Measurements from ENCODE around the gene ELF4.

GRCh38 chrX:130025256-130025655, 85.0 kb downstream of the ELF4 start:
- TF ChIP-seq, protein P1, sequence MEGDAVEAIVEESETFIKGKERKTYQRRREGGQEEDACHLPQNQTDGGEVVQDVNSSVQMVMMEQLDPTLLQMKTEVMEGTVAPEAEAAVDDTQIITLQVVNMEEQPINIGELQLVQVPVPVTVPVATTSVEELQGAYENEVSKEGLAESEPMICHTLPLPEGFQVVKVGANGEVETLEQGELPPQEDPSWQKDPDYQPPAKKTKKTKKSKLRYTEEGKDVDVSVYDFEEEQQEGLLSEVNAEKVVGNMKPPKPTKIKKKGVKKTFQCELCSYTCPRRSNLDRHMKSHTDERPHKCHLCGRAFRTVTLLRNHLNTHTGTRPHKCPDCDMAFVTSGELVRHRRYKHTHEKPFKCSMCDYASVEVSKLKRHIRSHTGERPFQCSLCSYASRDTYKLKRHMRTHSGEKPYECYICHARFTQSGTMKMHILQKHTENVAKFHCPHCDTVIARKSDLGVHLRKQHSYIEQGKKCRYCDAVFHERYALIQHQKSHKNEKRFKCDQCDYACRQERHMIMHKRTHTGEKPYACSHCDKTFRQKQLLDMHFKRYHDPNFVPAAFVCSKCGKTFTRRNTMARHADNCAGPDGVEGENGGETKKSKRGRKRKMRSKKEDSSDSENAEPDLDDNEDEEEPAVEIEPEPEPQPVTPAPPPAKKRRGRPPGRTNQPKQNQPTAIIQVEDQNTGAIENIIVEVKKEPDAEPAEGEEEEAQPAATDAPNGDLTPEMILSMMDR (IDR thresholded peaks at IDR 0.05; ENCODE audit: low read depth, low read length, poor library complexity, severe bottlenecking): no peak
- TF ChIP-seq EZH2phosphoT487 (IDR thresholded peaks at IDR 0.05; ENCODE audit: borderline replicate concordance, low read length): no peak

All from DOHH2 (cell line).